Ovary (tissue), 9 donors: ENCODE data around the gene CENPA. TPM values are rescaled to one million over a fixed set of nuclear protein-coding genes. Genes with fewer than 3 reads are reported as not detected.
"Not testable (repeated sequence)": the region's sequence is repeated elsewhere in the genome, so short reads cannot be mapped to it uniquely, and the experiment has no call there.

Experiments
- DNase-seq, 5 donors: peaks; one replicate each; pipeline ENCODE4 v3.0.0-alpha.2; 2019 to 2020
- H3K27ac ChIP-seq, 2 donors: fragments of 200-600 bp; one replicate each; pipeline versions ENCODE4 v1.5.1 to v1.8.0; 2019 to 2022
- H3K27me3 ChIP-seq: fragments of 200-600 bp; one replicate; pipeline ENCODE4 v1.8.0; 2022
- H3K36me3 ChIP-seq: fragments of 200-600 bp; sonication (generic); one replicate; pipeline ENCODE4 v1.5.1; 2019
- H3K4me1 ChIP-seq: one replicate; pipeline ENCODE4 v1.8.1; 2013; ENCODE audit warnings: mild to moderate bottlenecking, moderate library complexity; ENCODE audit not compliant: insufficient read depth
- H3K4me3 ChIP-seq: fragments of 200-600 bp; sonication (generic); one replicate; pipeline ENCODE4 v1.5.1; 2017
- H3K9me3 ChIP-seq, 2 donors: fragments of 200-600 bp in 1 of 2; sonication (generic) in 1 of 2; one replicate each; pipeline versions ENCODE4 v1.5.1 to v1.8.1; 2013 to 2019; ENCODE audit warnings: mild to moderate bottlenecking in 1 of 2, moderate library complexity in 1 of 2
- EP300 ChIP-seq: sonication (generic); formaldehyde crosslinking; IDR thresholded peaks from one replicate; pipeline ENCODE4 v1.6.1; 2017; ENCODE audit warnings: antibody characterized with exemption
- POLR2A ChIP-seq: fragments of 450-650 bp; IDR thresholded peaks from one replicate; pipeline ENCODE4 v1.6.1; 2017; ENCODE audit warnings: antibody characterized with exemption, mild to moderate bottlenecking, moderate library complexity
- WGBS, 3 donors: extraction: QIAGEN DNeasy Blood & Tissue Kit in 1 of 3; methylation state at CpG; one replicate each; pipeline versions ENCODE4 v1.1.5 to v1.1.7; 2013 to 2017; 5-methylcytosine and 5-hydroxymethylcytosine counted together
- intact Hi-C, 4 donors: fragments of 100-400 bp; cut with DNase I; formaldehyde crosslinking; loops; one replicate each; pipeline versions ENCODE4 v1.11.0 to v1.15.1; 2022 to 2023
- polyA plus RNA-seq, 2 donors: library from polyadenylated mRNA; stranded (reverse); fragments of 200-250 nt in 1 of 2; fragments of 350-450 nt in 1 of 2; fragmentation: Illumina TruSeq in 1 of 2; extraction: RNeasy Lipid Tissue Mini Kit (QIAGEN cat#74804) in 1 of 2; gene quantifications; one replicate each; pipeline ENCODE4 v1.2.3, GENCODE V29; 2013 to 2014
- total RNA-seq, 7 donors: library from RNA; depleted of rRNA in 2 of 7; stranded (reverse); fragments of >200 nt in 2 of 7; fragmentation: NEBNext Ultra II Directional in 3 of 7; extraction: Animal tissue kit (Norgen Biotek cat#: 25700) in 3 of 7; gene quantifications; one replicate each; pipeline versions ENCODE4 v1.1.0 to v1.2.4, GENCODE V29; 2016 to 2023
- TF ChIP-seq, protein P1 (sequence below), 3 donors: fragments of 450-650 bp in 2 of 3; fragments of 200-600 bp in 1 of 3; IDR thresholded peaks; one replicate each; pipeline versions ENCODE4 v1.5.1 to v1.8.0; 2016 to 2022; ENCODE audit warnings: antibody characterized with exemption in 3 of 3, mild to moderate bottlenecking in 1 of 3
- donor health status: DM: no; HTN: no; CAD: no; lungs with moderate emphysema.
- donor health status: DM: no; HTN: no; CAD: no.
- donor health status: Bipolar disorder and iron deficiency.
- donor health status: DM: yes; HTN: yes; CAD: no.
- donor health status: DM: no; HTN: no; CAD: no.
- donor health status: DM: yes; HTN: yes; CAD: no.

The CENPA gene
- total and polyA plus RNA-seq, 9 donors: 0.21 to 1.4 (median 0.87) TPM; not detected in 4

DNA sequence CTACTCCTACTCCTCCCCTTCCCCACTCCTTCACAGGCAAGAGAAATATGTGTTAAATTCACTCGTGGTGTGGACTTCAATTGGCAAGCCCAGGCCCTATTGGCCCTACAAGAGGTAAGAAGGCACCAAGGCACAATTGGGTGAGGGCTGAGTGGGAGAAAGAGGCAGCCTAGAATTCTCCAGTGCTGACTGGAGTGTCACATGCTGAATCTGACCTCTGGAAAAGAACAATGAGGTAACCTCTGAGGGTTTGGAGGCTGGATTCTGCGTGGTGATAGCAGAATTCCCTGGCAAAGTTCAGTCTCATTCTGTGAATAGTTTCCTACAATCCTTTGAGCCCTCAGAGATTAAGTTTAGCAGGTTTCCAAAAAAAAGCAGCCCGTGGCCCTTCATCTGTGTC, 6.9 kb downstream of the CENPA start:
- intact Hi-C loops: no loop called here
- no peak for DNase-seq
- no peaks in the 10 kb centered on the region for H3K27me3 ChIP-seq
- no peak overlapping the region for H3K27ac ChIP-seq
- H3K9me3 ChIP-seq: no peaks in the 10 kb centered on the region
- TF ChIP-seq, protein P1, sequence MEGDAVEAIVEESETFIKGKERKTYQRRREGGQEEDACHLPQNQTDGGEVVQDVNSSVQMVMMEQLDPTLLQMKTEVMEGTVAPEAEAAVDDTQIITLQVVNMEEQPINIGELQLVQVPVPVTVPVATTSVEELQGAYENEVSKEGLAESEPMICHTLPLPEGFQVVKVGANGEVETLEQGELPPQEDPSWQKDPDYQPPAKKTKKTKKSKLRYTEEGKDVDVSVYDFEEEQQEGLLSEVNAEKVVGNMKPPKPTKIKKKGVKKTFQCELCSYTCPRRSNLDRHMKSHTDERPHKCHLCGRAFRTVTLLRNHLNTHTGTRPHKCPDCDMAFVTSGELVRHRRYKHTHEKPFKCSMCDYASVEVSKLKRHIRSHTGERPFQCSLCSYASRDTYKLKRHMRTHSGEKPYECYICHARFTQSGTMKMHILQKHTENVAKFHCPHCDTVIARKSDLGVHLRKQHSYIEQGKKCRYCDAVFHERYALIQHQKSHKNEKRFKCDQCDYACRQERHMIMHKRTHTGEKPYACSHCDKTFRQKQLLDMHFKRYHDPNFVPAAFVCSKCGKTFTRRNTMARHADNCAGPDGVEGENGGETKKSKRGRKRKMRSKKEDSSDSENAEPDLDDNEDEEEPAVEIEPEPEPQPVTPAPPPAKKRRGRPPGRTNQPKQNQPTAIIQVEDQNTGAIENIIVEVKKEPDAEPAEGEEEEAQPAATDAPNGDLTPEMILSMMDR (IDR thresholded peaks at IDR 0.05): no peak
- H3K4me3 ChIP-seq: no peak overlapping the region
- H3K4me1 ChIP-seq: no peaks in the 10 kb centered on the region
- H3K36me3 ChIP-seq: no peaks in the 10 kb centered on the region
- WGBS, 3 donors: 75 to 78% (median 78%) methylated on average over 3 of the region's 3 CpGs

DNA sequence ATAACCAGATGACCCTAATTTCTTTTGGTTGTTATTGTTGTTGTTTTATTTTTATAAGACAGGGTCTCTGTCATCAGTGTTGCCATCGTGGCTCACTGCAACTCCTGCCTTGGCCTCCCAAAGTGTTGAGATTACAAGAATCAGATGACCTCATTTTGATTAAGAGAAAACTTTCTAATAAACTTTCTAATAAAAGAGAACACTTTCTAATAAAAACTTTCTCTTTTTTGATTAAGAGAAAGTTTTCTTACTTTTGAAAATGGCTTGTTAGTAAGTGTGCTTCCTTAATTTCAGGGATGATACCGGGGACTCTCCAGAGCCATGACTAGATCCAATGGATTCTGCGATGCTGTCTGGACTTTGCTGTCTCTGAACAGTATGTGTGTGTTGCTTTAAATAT, 7.7 kb downstream of the CENPA start:
- TF ChIP-seq POLR2A (no peak), EP300 (no peak)
- TF ChIP-seq, protein P1 (IDR thresholded peaks at IDR 0.05): no peak
- no peaks in the 10 kb centered on the region for H3K36me3 ChIP-seq
- DNase-seq: no peak
- no peak overlapping the region for H3K27ac ChIP-seq
- H3K27me3 ChIP-seq: no peaks in the 10 kb centered on the region
- no peaks in the 10 kb centered on the region for H3K4me1 ChIP-seq
- 75 to 86% (median 78%) methylated on average over 3 of the region's 3 CpGs for WGBS, 3 donors
- intact Hi-C loops: no loop called here
- no peak overlapping the region for H3K4me3 ChIP-seq
- no peaks in the 10 kb centered on the region for H3K9me3 ChIP-seq

DNA sequence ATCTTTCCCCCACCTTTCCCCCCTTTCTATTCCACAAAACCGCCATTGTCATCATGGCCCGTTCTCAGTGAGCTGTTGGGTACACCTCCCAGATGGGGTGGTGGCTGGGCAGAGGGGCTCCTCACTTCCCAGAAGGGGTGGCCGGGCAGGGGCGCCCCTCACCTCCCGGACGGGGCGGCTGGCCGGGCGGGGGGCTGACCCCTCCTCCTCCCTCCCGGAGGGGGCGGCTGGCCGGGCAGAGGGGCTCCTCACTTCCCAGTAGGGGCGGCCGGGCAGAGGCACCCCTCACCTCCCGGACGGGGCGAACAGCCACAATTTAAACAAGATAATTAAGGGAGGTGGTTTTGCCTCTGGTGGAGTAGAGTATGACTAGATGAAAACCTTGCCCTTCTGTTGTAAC, 9.3 kb downstream of the CENPA start:
- DNase-seq, H3K4me3 ChIP-seq, H3K27ac ChIP-seq, H3K9me3 ChIP-seq, H3K27me3 ChIP-seq, H3K36me3 ChIP-seq, intact Hi-C loops, H3K4me1 ChIP-seq: not testable (repeated sequence)
- 88 to 94% (median 90%) methylated on average over 17 of the region's 17 CpGs for WGBS, 3 donors

DNA sequence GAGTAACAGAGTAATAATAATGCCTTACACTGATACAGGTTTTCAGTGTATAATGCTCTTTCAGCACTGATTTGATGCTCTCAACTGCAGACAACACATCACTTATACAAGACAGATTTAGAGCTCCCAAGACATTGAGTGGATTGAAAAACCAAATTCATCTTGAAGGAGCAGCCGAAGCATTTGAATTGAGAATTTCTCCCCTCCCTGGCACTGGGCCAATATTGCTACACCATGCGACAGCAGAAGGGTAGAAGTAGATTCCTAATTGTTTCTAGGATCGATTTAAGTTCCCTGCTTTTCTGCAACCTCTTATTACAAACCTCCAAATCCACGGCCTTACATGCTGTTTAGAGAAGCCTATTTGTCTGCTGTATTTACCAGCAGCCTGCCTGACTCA, 15.5 kb downstream of the CENPA start:
- Histone ChIP-seq H3K27ac (no peak overlapping the region), H3K36me3 (no peaks in the 10 kb centered on the region), H3K9me3 (no peaks in the 10 kb centered on the region), H3K4me1 (no peaks in the 10 kb centered on the region), H3K27me3 (no peaks in the 10 kb centered on the region), H3K4me3 (no peak overlapping the region)
- intact Hi-C loops: no loop called here
- DNase-seq: no peak
- WGBS, 3 donors: 73 to 88% (median 77%) methylated on average over 4 of the region's 4 CpGs
- TF ChIP-seq POLR2A (no peak), EP300 (no peak)
- TF ChIP-seq, protein P1 (IDR thresholded peaks at IDR 0.05): no peak

DNA sequence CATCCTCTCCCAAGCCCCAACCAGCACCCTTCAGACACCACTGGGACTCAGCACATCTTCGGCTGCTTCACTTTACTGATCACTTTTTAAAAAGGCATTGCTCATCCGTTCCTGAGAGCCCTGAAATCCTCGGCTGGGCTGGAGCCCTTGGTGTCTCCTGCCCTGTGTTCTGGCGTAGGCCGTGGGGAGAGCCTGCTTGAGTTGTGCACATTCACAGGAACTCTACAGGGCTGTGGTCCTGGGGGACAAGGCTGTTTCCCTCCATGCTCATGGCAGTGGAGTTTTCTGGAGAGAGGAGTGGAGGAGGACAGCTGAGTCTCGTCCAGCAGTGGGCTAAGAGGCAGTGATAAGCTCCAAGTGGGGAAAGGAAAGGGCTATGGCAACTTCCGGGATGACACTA, 15.9 kb downstream of the CENPA start:
- TF ChIP-seq POLR2A (no peak), EP300 (no peak)
- TF ChIP-seq, protein P1 (IDR thresholded peaks at IDR 0.05): no peak
- WGBS, 3 donors: 87 to 90% (median 88%) methylated on average over 7 of the region's 7 CpGs
- no peaks in the 10 kb centered on the region for H3K27me3 ChIP-seq
- H3K4me1 ChIP-seq: no peaks in the 10 kb centered on the region
- intact Hi-C loops: no loop called here
- H3K9me3 ChIP-seq: no peaks in the 10 kb centered on the region
- no peak overlapping the region for H3K4me3 ChIP-seq
- no peaks in the 10 kb centered on the region for H3K36me3 ChIP-seq
- no peak overlapping the region for H3K27ac ChIP-seq
- DNase-seq: no peak
